ENCODE results near the gene MERTK. TPM values are rescaled to one million over a fixed set of nuclear protein-coding genes. Genes with fewer than 3 reads are reported as not detected.

Gene MERTK
- total RNA-seq, 1 donor from 2014 or later = 0.63 TPM

- Mint-ChIP-seq H3K4me1 (peaks cover 9% of the 10 kb centered on the region), H3K36me3 (ENCODE audit: low read depth) (no peaks in the 10 kb centered on the region), H3K27ac (no peak overlapping the region), H3K4me3 (no peak overlapping the region), H3K9me3 (peaks cover under 1% of the 10 kb centered on the region), H3K27me3 (peaks cover 8% of the 10 kb centered on the region)
- DNase-seq = no peak
- intact Hi-C loops (cut with micrococcal nuclease) = no loop called here
Measured at GRCh38 chr2:112005406-112006075, 107.1 kb downstream of the MERTK start.

GRCh38 chr2:112006076-112006410 is 107.6 kb downstream of the MERTK start:
- Mint-ChIP-seq H3K27ac (no peak overlapping the region), H3K9me3 (no peaks in the 10 kb centered on the region), H3K27me3 (peaks cover 8% of the 10 kb centered on the region), H3K36me3 (ENCODE audit: low read depth) (no peaks in the 10 kb centered on the region), H3K4me1 (peaks cover 6% of the 10 kb centered on the region), H3K4me3 (no peak overlapping the region)
- intact Hi-C loops (cut with micrococcal nuclease) = no loop called here
- DNase-seq = no peak

GRCh38 chr2:112007493-112007892 is 109.1 kb downstream of the MERTK start:
- Mint-ChIP-seq H3K27me3 (peaks cover 8% of the 10 kb centered on the region), H3K9me3 (no peaks in the 10 kb centered on the region), H3K4me3 (no peak overlapping the region), H3K36me3 (ENCODE audit: low read depth) (no peaks in the 10 kb centered on the region), H3K27ac (no peak overlapping the region), H3K4me1 (no peaks in the 10 kb centered on the region)
- intact Hi-C loops (cut with micrococcal nuclease) = no loop called here
- DNase-seq = no peak

GRCh38 chr2:112008910-112009485 is 110.6 kb downstream of the MERTK start:
- H3K4me3 Mint-ChIP-seq = no peak overlapping the region
- H3K27me3 Mint-ChIP-seq = peaks cover 8% of the 10 kb centered on the region
- H3K27ac Mint-ChIP-seq = no peak overlapping the region
- no peaks in the 10 kb centered on the region for H3K9me3 Mint-ChIP-seq
- no peak for DNase-seq
- no peaks in the 10 kb centered on the region for H3K4me1 Mint-ChIP-seq
- intact Hi-C loops (cut with micrococcal nuclease) = no loop called here
- H3K36me3 Mint-ChIP-seq (ENCODE audit: low read depth) = no peaks in the 10 kb centered on the region

- intact Hi-C loops (cut with micrococcal nuclease) = no loop called here
- Mint-ChIP-seq H3K4me3 (no peak overlapping the region), H3K9me3 (no peaks in the 10 kb centered on the region), H3K36me3 (ENCODE audit: low read depth) (no peaks in the 10 kb centered on the region), H3K27ac (no peak overlapping the region), H3K27me3 (peaks cover 11% of the 10 kb centered on the region), H3K4me1 (no peaks in the 10 kb centered on the region)
- no peak for DNase-seq
Measured at GRCh38 chr2:112010751-112011150, 112.3 kb downstream of the MERTK start.

- Mint-ChIP-seq H3K27ac (no peak overlapping the region), H3K4me1 (no peaks in the 10 kb centered on the region), H3K27me3 (peaks cover 18% of the 10 kb centered on the region), H3K36me3 (ENCODE audit: low read depth) (no peaks in the 10 kb centered on the region), H3K4me3 (no peak overlapping the region), H3K9me3 (no peaks in the 10 kb centered on the region)
- no peak for DNase-seq
- intact Hi-C loops (cut with micrococcal nuclease) = no loop called here
Measured at GRCh38 chr2:112012556-112012955, 114.1 kb downstream of the MERTK start.

- Mint-ChIP-seq H3K27ac (no peak overlapping the region), H3K36me3 (ENCODE audit: low read depth) (no peaks in the 10 kb centered on the region), H3K4me3 (no peak overlapping the region), H3K27me3 (peaks cover 29% of the 10 kb centered on the region), H3K4me1 (no peaks in the 10 kb centered on the region), H3K9me3 (no peaks in the 10 kb centered on the region)
- no peak for DNase-seq
- intact Hi-C loops (cut with micrococcal nuclease) = no loop called here
Measured at GRCh38 chr2:112018846-112019245, 120.4 kb downstream of the MERTK start.

- no peaks in the 10 kb centered on the region for H3K36me3 Mint-ChIP-seq (ENCODE audit: low read depth)
- H3K4me3 Mint-ChIP-seq = no peak overlapping the region
- no peaks in the 10 kb centered on the region for H3K4me1 Mint-ChIP-seq
- intact Hi-C loops (cut with micrococcal nuclease) = no loop called here
- no peaks in the 10 kb centered on the region for H3K9me3 Mint-ChIP-seq
- no peak overlapping the region for H3K27ac Mint-ChIP-seq
- peaks cover 29% of the 10 kb centered on the region for H3K27me3 Mint-ChIP-seq
- no peak for DNase-seq
Measured at GRCh38 chr2:112019569-112019982, 121.2 kb downstream of the MERTK start.

GRCh38 chr2:112020561-112020960 is 122.2 kb downstream of the MERTK start:
- Mint-ChIP-seq H3K4me1 (no peaks in the 10 kb centered on the region), H3K27me3 (peaks cover 25% of the 10 kb centered on the region), H3K4me3 (no peak overlapping the region), H3K9me3 (no peaks in the 10 kb centered on the region), H3K27ac (no peak overlapping the region), H3K36me3 (ENCODE audit: low read depth) (no peaks in the 10 kb centered on the region)
- no peak for DNase-seq
- intact Hi-C loops (cut with micrococcal nuclease) = no loop called here

- H3K27me3 Mint-ChIP-seq = peaks cover 25% of the 10 kb centered on the region
- H3K36me3 Mint-ChIP-seq (ENCODE audit: low read depth) = no peaks in the 10 kb centered on the region
- H3K4me3 Mint-ChIP-seq = no peak overlapping the region
- no peak overlapping the region for H3K27ac Mint-ChIP-seq
- intact Hi-C loops (cut with micrococcal nuclease) = no loop called here
- no peaks in the 10 kb centered on the region for H3K4me1 Mint-ChIP-seq
- no peak for DNase-seq
- no peaks in the 10 kb centered on the region for H3K9me3 Mint-ChIP-seq
Measured at GRCh38 chr2:112021290-112021689, 122.9 kb downstream of the MERTK start.

- Mint-ChIP-seq H3K27me3 (peaks cover 21% of the 10 kb centered on the region), H3K4me1 (no peaks in the 10 kb centered on the region), H3K4me3 (no peak overlapping the region), H3K27ac (no peak overlapping the region), H3K9me3 (no peaks in the 10 kb centered on the region), H3K36me3 (ENCODE audit: low read depth) (no peaks in the 10 kb centered on the region)
- intact Hi-C loops (cut with micrococcal nuclease) = no loop called here
- DNase-seq = no peak
Measured at GRCh38 chr2:112021781-112022231, 123.4 kb downstream of the MERTK start.

GRCh38 chr2:112023707-112024106 is 125.3 kb downstream of the MERTK start:
- DNase-seq = no peak
- intact Hi-C loops (cut with micrococcal nuclease) = no loop called here
- H3K36me3 Mint-ChIP-seq (ENCODE audit: low read depth) = no peaks in the 10 kb centered on the region
- H3K27ac Mint-ChIP-seq = no peak overlapping the region
- H3K4me3 Mint-ChIP-seq = no peak overlapping the region
- H3K27me3 Mint-ChIP-seq = peaks cover 13% of the 10 kb centered on the region
- H3K9me3 Mint-ChIP-seq = no peaks in the 10 kb centered on the region
- no peaks in the 10 kb centered on the region for H3K4me1 Mint-ChIP-seq

- no peaks in the 10 kb centered on the region for H3K9me3 Mint-ChIP-seq
- H3K36me3 Mint-ChIP-seq (ENCODE audit: low read depth) = no peaks in the 10 kb centered on the region
- H3K4me1 Mint-ChIP-seq = no peaks in the 10 kb centered on the region
- H3K27ac Mint-ChIP-seq = no peak overlapping the region
- DNase-seq = no peak
- H3K4me3 Mint-ChIP-seq = no peak overlapping the region
- peaks cover 11% of the 10 kb centered on the region for H3K27me3 Mint-ChIP-seq
- intact Hi-C loops (cut with micrococcal nuclease) = no loop called here
Measured at GRCh38 chr2:112024231-112024630, 125.8 kb downstream of the MERTK start.

- Mint-ChIP-seq H3K4me1 (no peaks in the 10 kb centered on the region), H3K36me3 (ENCODE audit: low read depth) (no peaks in the 10 kb centered on the region), H3K27me3 (peaks cover 10% of the 10 kb centered on the region), H3K27ac (no peak overlapping the region), H3K9me3 (no peaks in the 10 kb centered on the region), H3K4me3 (no peak overlapping the region)
- intact Hi-C loops (cut with micrococcal nuclease) = no loop called here
- no peak for DNase-seq
Measured at GRCh38 chr2:112024896-112025491, 126.6 kb downstream of the MERTK start.

Measured in activated CD4-positive, alpha-beta T cell treated with anti-CD3 and anti-CD28 coated beads, Interleukin-2, amount 10 ng/mL, durations not matched to agents 24 days and 14 days (primary cell).